SK-N-SH treated with all-trans-retinoic acid at 6 μM for 48 hours (cell line): ENCODE measurements around the gene HSF2BP.
"Not testable (repeated sequence)": the region's sequence is repeated elsewhere in the genome, so short reads cannot be mapped to it uniquely, and the experiment has no call there.

Experiments
- ATAC-seq: fragments of 200-7000 bp; cut with Tn5 transposase; 3 replicates; pipeline ENCODE4 v1.9.1; 2020; ENCODE audit warnings: mild to moderate bottlenecking, moderate library complexity
- ARNTL ChIP-seq: fragments of 450-650 bp; formaldehyde crosslinking; IDR thresholded peaks from 2 replicates; pipeline ENCODE4 v1.5.0; 2020; ENCODE audit warnings: low read depth, mild to moderate bottlenecking, moderate library complexity, borderline replicate concordance
- OSR1 ChIP-seq: fragments of 250-450 bp; sonication (Bioruptor Pico); IDR thresholded peaks from 2 replicates; pipeline ENCODE4 v1.8.0; 2022; ENCODE audit warnings: moderate library complexity, mild to moderate bottlenecking, inconsistent platforms
- PPARA ChIP-seq: fragments of 250-450 bp; sonication (Bioruptor Pico); IDR thresholded peaks from 2 replicates; pipeline ENCODE4 v1.5.0; 2020; ENCODE audit warnings: mild to moderate bottlenecking, borderline replicate concordance
- SNAI2 ChIP-seq: fragments of 250-450 bp; sonication (Bioruptor Pico); IDR thresholded peaks from 2 replicates; pipeline ENCODE4 v1.5.0; 2020; ENCODE audit warnings: mild to moderate bottlenecking, moderate library complexity
- TCF4 ChIP-seq: fragments of 250-450 bp; sonication (Bioruptor Pico); IDR thresholded peaks from 2 replicates; pipeline ENCODE4 v1.8.0; 2021; ENCODE audit warnings: mild to moderate bottlenecking, moderate library complexity, borderline replicate concordance
- ZFP3 ChIP-seq: fragments of 250-450 bp; sonication (Bioruptor Pico); IDR thresholded peaks from 2 replicates; pipeline ENCODE4 v1.5.0; 2020; ENCODE audit warnings: mild to moderate bottlenecking, moderate library complexity
- ZFP30 ChIP-seq: fragments of 450-650 bp; formaldehyde crosslinking; IDR thresholded peaks from 2 replicates; pipeline ENCODE4 v1.5.0; 2022; ENCODE audit warnings: mild to moderate bottlenecking, moderate library complexity
- ZNF565 ChIP-seq: fragments of 450-650 bp; formaldehyde crosslinking; conservative IDR thresholded peaks from 2 replicates; pipeline ENCODE4 v1.5.0; 2020; ENCODE audit warnings: low read depth, mild to moderate bottlenecking, moderate library complexity
- ZNF70 ChIP-seq: fragments of 450-650 bp; formaldehyde crosslinking; IDR thresholded peaks from 2 replicates; pipeline ENCODE4 v1.5.0; 2020; ENCODE audit warnings: mild to moderate bottlenecking, moderate library complexity
- ZNF8 ChIP-seq: fragments of 450-650 bp; formaldehyde crosslinking; IDR thresholded peaks from 2 replicates; pipeline ENCODE4 v1.5.0; 2020; ENCODE audit warnings: mild to moderate bottlenecking, moderate library complexity
- TF ChIP-seq, protein P1 (sequence below): fragments of 250-450 bp; sonication (Bioruptor Pico); IDR thresholded peaks from 2 replicates; pipeline ENCODE4 v1.5.1; 2020; ENCODE audit warnings: low read depth, mild to moderate bottlenecking, moderate library complexity
- TF ChIP-seq, protein P2 (sequence below): fragments of 250-450 bp; sonication (Bioruptor Pico); IDR thresholded peaks from 2 replicates; pipeline ENCODE4 v1.5.0; 2020; ENCODE audit warnings: mild to moderate bottlenecking, moderate library complexity
- TF ChIP-seq, protein P3 (sequence below): fragments of 250-450 bp; sonication (Bioruptor Pico); IDR thresholded peaks from 2 replicates; pipeline ENCODE4 v1.8.0; 2021; ENCODE audit warnings: low read depth, mild to moderate bottlenecking, moderate library complexity, borderline replicate concordance

HSF2BP gene

DNA sequence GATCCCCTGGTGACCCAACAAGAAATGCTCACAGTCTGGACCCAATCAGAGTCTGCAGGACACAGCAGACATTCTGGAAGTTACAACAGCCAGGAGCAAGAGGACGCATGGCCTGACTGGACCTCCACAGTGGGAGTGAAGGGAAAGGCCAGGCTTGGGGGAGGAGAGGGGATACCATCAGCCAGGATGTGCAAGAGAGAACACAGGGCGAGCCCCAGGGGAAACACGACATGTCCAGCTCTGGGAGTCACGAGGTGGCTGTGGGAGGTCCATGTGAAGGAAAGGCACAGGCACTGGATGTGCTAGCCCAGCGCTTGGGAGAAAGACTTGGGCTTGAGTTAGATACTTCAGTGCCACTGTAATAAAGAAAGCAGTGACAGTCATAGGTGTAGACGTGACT lies 87.3 kb downstream of the HSF2BP start:
- TF ChIP-seq ZFP30 (CRISPR knock-in tag) (no peak), ZNF565 (CRISPR knock-in tag) (no peak), ARNTL (no peak), TCF4 (CRISPR knock-in tag) (no peak), ZNF8 (CRISPR knock-in tag) (no peak), ZNF70 (CRISPR knock-in tag) (no peak), ZFP3 (CRISPR knock-in tag) (no peak), OSR1 (CRISPR knock-in tag) (no peak), PPARA (CRISPR knock-in tag) (no peak), SNAI2 (CRISPR knock-in tag) (no peak)
- TF ChIP-seq, protein P1, sequence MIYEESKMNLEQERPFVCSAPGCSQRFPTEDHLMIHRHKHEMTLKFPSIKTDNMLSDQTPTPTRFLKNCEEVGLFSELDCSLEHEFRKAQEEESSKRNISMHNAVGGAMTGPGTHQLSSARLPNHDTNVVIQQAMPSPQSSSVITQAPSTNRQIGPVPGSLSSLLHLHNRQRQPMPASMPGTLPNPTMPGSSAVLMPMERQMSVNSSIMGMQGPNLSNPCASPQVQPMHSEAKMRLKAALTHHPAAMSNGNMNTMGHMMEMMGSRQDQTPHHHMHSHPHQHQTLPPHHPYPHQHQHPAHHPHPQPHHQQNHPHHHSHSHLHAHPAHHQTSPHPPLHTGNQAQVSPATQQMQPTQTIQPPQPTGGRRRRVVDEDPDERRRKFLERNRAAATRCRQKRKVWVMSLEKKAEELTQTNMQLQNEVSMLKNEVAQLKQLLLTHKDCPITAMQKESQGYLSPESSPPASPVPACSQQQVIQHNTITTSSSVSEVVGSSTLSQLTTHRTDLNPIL (CRISPR knock-in tag), result no peak
- TF ChIP-seq, protein P2, sequence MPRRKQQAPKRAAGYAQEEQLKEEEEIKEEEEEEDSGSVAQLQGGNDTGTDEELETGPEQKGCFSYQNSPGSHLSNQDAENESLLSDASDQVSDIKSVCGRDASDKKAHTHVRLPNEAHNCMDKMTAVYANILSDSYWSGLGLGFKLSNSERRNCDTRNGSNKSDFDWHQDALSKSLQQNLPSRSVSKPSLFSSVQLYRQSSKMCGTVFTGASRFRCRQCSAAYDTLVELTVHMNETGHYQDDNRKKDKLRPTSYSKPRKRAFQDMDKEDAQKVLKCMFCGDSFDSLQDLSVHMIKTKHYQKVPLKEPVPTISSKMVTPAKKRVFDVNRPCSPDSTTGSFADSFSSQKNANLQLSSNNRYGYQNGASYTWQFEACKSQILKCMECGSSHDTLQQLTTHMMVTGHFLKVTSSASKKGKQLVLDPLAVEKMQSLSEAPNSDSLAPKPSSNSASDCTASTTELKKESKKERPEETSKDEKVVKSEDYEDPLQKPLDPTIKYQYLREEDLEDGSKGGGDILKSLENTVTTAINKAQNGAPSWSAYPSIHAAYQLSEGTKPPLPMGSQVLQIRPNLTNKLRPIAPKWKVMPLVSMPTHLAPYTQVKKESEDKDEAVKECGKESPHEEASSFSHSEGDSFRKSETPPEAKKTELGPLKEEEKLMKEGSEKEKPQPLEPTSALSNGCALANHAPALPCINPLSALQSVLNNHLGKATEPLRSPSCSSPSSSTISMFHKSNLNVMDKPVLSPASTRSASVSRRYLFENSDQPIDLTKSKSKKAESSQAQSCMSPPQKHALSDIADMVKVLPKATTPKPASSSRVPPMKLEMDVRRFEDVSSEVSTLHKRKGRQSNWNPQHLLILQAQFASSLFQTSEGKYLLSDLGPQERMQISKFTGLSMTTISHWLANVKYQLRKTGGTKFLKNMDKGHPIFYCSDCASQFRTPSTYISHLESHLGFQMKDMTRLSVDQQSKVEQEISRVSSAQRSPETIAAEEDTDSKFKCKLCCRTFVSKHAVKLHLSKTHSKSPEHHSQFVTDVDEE (CRISPR knock-in tag), result no peak
- TF ChIP-seq, protein P3, sequence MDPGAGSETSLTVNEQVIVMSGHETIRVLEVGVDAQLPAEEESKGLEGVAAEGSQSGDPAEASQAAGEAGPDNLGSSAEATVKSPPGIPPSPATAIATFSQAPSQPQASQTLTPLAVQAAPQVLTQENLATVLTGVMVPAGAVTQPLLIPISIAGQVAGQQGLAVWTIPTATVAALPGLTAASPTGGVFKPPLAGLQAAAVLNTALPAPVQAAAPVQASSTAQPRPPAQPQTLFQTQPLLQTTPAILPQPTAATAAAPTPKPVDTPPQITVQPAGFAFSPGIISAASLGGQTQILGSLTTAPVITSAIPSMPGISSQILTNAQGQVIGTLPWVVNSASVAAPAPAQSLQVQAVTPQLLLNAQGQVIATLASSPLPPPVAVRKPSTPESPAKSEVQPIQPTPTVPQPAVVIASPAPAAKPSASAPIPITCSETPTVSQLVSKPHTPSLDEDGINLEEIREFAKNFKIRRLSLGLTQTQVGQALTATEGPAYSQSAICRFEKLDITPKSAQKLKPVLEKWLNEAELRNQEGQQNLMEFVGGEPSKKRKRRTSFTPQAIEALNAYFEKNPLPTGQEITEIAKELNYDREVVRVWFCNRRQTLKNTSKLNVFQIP (CRISPR knock-in tag), result no peak
- no peak for ATAC-seq

DNA sequence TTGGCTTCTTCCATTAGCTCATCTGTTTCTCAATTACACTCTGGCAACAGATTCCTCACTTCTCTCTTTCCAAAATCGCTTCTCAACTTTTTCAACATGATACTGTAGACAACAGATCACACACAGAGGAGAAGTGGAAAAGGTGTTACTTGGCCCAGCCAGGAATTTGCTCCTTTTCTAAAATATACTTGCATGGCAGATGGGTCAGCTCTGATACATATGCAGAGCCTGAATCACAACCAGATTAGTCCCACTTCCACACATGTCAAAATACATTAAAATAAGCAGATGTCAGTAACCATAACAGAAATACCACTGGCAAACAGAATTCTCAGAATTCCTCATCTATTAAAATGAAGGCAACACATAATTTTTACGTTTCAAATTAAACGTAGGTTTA lies 89.1 kb downstream of the HSF2BP start:
- peak; percentile 58 for ATAC-seq

DNA sequence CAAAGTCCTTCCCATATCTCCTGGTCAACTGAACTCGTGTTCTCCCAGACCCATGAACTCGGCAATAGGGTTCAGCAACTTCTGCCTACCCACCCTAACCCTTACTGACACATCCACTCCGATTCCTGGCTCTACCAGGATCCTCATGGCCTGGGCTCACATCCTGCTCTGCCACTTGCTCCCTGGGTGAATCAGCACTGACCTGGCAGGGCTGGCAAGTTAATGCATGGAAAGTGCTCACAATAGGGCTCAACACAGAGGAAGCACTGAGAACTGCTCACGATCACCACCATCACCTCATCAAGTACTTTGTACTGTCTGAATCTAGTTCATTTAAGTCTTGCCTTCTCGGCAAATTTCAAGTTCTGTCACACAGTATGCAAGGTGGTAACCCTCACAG lies 96.8 kb downstream of the HSF2BP start:
- ATAC-seq, result not testable (repeated sequence)

DNA sequence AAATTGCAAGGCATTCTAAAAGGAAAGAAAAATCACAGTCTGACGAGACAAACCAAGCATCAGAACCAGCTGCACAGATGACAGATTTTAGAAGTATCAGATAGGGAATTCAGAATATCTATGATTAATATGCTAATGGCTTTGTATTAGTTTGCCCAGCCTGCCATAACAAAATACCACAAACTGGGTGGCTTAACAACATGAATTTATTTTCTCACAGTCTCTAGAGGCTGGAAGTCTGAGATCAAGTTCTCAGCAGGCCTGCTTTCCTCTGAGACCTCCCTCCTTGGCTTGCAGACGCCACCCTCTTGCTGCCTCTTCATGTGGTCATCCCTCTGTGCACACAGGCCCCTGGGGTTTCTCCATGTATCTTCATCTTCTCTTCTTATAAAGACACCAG lies 118.7 kb downstream of the HSF2BP start:
- ATAC-seq, result not testable (repeated sequence)

DNA sequence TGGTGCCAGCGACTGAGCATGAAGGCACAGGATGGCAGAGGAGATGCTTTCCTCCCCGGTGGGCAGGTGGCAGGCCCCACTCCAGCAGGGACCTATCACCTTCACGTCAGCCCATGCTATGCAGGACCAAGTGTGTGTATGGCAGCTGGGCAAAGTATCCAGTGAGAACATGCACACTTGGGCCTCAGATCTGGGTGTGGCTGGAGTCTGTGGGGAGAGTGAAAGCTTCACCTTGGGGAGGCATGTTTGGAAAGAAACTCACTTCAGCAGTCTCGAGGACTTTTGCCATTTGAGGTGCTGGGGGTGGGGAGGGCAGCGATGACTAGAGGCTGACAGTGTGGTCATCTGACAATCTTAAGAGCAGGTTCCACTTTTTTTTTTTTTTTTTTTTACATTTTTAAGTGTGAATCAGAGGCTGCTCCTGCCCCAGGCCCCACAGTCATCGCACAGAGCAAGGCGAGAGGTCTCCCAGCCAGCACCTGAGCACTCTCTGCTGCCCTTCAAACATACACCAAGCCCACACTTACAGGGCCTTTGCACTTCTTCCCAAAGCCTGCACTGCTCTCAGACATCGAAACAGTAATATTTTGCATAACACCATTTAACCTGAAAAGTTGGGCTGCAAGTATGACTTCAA lies 136.7 kb downstream of the HSF2BP start:
- ATAC-seq, result not testable (repeated sequence)

GRCh38 chr21:43517701-43518100 lies 141.6 kb downstream of the HSF2BP start:
- not testable (repeated sequence) for ATAC-seq

DNA sequence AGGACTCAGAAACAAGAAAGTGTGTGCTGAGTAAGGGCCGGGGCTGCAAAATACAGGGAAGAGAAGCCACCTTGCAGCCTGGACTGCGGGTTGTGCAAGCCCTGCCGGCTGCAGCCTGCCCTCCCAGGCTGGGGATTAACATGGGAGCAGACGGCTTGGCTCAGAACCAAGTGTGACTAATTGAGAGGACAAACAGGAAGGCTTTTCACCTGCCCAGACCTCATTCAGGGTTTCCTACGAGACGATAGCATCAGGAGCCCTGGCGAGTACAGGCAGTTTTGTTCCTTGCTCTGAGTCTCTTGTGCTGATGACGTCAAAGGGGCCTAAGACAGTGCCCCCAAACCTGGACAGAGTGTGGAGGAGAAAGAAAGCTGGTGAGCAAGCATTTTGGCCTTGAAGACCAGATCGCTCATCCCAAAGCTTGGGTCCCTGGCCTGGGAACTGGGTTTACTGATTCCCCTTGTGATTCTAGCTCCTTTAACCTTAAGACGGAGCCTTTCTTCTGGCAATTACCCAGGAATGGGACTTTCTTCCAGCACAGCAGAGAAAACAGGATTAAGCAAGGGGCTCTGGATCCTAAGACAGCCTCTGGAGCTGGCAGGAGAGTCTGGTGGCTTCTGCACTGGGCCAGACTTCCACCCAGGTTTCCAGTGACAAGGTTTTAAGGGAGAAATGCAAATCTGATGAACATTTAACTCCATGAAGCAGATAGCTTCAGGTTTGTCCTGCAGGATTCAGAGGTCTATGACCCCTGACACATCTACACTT lies 142.2 kb downstream of the HSF2BP start:
- ATAC-seq, result peak; percentile 83

- ATAC-seq, result peak; percentile 17; the same call in 2 of the 3 replicates
These were observed 142.9 kb downstream of the HSF2BP start for GRCh38 chr21:43516295-43516847.

GRCh38 chr21:43514834-43515233 lies 144.5 kb downstream of the HSF2BP start:
- not testable (repeated sequence) for ATAC-seq

GRCh38 chr21:43513023-43513422 lies 146.3 kb downstream of the HSF2BP start:
- not testable (repeated sequence) for ATAC-seq

GRCh38 chr21:43511209-43511608 lies 148.1 kb downstream of the HSF2BP start:
- ATAC-seq, result not testable (repeated sequence)

DNA sequence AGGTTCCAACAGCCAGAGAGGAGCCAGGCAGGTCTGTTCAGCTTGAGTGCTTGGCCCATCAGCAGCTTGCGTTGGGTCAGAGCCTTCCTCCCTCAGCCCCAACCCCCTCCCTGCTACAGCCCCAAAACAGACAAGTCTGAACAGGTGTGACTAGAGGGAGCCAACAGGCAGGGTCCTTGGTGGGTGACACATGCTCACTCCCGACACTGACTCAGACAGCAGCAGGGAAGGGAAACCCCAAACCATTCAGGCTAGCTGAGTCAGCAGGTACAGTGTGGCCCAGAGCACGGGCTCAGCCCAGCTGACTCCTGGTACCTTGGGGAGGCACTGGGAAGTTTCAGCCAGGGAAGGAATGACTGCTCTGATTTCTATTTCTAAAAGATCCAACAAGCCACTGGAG lies 148.6 kb downstream of the HSF2BP start:
- peak; percentile 67 for ATAC-seq

DNA sequence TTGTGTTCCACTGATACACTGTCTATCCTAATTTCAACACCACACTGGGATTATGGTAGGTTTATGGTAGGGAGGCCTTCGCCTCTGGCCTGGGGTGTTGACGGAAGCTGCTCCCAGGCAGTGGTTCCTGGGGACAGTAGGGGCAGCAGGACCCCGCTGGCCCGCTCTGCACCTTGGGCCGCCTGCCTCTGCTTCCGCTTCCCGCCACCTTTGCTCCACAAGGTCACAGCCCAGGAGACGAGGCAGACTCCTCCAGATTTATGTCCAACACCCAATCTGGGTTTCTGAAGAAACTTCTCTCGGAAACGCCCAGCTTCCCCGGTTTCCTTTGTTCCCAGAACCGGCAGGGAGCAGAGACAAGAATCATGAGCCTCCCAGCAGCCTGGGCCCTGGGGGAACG lies 155.4 kb downstream of the HSF2BP start:
- ATAC-seq, result not testable (repeated sequence)
